Hepatocyte (in vitro differentiated cells): ENCODE data around the gene ELAC2. TPM values are rescaled to one million over a fixed set of nuclear protein-coding genes. Genes with fewer than 3 reads are reported as not detected.

Experiments
- DNase-seq: peaks from one replicate; pipeline ENCODE4 v3.0.0-alpha.2; 2016; ENCODE audit warnings: low spot score
- H2AFZ ChIP-seq: fragments of 200-600 bp; sonication (generic); 2 replicates; pipeline ENCODE4 v1.6.0; 2016; ENCODE audit warnings: antibody characterized with exemption, mild to moderate bottlenecking
- H3K27ac ChIP-seq: fragments of 200-600 bp; sonication (generic); 2 replicates; pipeline ENCODE4 v1.5.1; 2016; ENCODE audit warnings: mild to moderate bottlenecking
- H3K27me3 ChIP-seq: fragments of 200-600 bp; sonication (generic); 2 replicates; pipeline ENCODE4 v1.6.1; 2016
- H3K36me3 ChIP-seq: fragments of 200-600 bp; sonication (generic); replicated peaks from 2 replicates; pipeline ENCODE4 v1.5.1; 2016; ENCODE audit warnings: low read depth; ENCODE audit not compliant: insufficient read depth
- H3K4me1 ChIP-seq: fragments of 200-600 bp; sonication (generic); 2 replicates; pipeline ENCODE4 v1.5.1; 2016; ENCODE audit warnings: mild to moderate bottlenecking, moderate library complexity; ENCODE audit not compliant: insufficient read depth
- H3K4me2 ChIP-seq: fragments of 200-600 bp; sonication (generic); 2 replicates; pipeline ENCODE4 v1.6.0; 2016
- H3K4me3 ChIP-seq: fragments of 200-600 bp; sonication (generic); 2 replicates; pipeline ENCODE4 v1.5.1; 2016; ENCODE audit warnings: mild to moderate bottlenecking
- H3K79me2 ChIP-seq: fragments of 200-600 bp; sonication (generic); 2 replicates; pipeline ENCODE4 v1.6.0; 2017; ENCODE audit warnings: mild to moderate bottlenecking
- H3K9me2 ChIP-seq: fragments of 200-600 bp; sonication (generic); replicated peaks from 2 replicates; pipeline ENCODE4 v1.6.0; 2017; ENCODE audit warnings: mild to moderate bottlenecking; ENCODE audit not compliant: insufficient read depth
- H3K9me3 ChIP-seq: fragments of 200-600 bp; sonication (generic); 2 replicates; pipeline ENCODE4 v1.5.1; 2016; ENCODE audit warnings: low read depth, mild to moderate bottlenecking
- H4K20me1 ChIP-seq: fragments of 200-600 bp; sonication (generic); 2 replicates; pipeline ENCODE4 v1.6.0; 2016; ENCODE audit warnings: mild to moderate bottlenecking; ENCODE audit not compliant: insufficient read depth, poor library complexity, severe bottlenecking
- CTCF ChIP-seq: fragments of 200-600 bp; sonication (generic); IDR thresholded peaks from 2 replicates; pipeline ENCODE4 v1.5.1; 2016; ENCODE audit warnings: antibody characterized with exemption, mild to moderate bottlenecking; ENCODE audit not compliant: poor library complexity
- EZH2 ChIP-seq: fragments of 200-600 bp; sonication (generic); IDR thresholded peaks from 2 replicates; pipeline ENCODE4 v1.6.1; 2016; ENCODE audit warnings: antibody characterized with exemption, mild to moderate bottlenecking, borderline replicate concordance
- EZH2phosphoT487 ChIP-seq: fragments of 200-600 bp; sonication (generic); IDR thresholded peaks from one replicate; pipeline ENCODE4 v1.6.1; 2018; ENCODE audit warnings: antibody characterized with exemption, mild to moderate bottlenecking, low read depth, moderate library complexity; ENCODE audit not compliant: unreplicated experiment, severe bottlenecking
- WGBS: methylation state at CpG from one replicate; pipeline ENCODE4 v1.1.6; 2016; ENCODE audit warnings: low lambda C conversion rate; ENCODE audit errors: missing lambda C conversion rate; 5-methylcytosine and 5-hydroxymethylcytosine counted together
- polyA plus RNA-seq: library from polyadenylated mRNA; unstranded; fragments of >200 nt; fragmentation: Nextera tagmentation; extraction: Ambion mirVana; gene quantifications from 2 replicates; pipeline ENCODE4 v1.2.1, GENCODE V29; 2016
- total RNA-seq: library from RNA; depleted of rRNA; stranded (reverse); fragments of >200 nt; gene quantifications from 2 replicates; pipeline ENCODE4 v1.2.3, GENCODE V29; 2014

The ELAC2 gene
- total and polyA plus RNA-seq, 2 experiments from 2014 or later: 39.6 to 45.6 TPM

DNA sequence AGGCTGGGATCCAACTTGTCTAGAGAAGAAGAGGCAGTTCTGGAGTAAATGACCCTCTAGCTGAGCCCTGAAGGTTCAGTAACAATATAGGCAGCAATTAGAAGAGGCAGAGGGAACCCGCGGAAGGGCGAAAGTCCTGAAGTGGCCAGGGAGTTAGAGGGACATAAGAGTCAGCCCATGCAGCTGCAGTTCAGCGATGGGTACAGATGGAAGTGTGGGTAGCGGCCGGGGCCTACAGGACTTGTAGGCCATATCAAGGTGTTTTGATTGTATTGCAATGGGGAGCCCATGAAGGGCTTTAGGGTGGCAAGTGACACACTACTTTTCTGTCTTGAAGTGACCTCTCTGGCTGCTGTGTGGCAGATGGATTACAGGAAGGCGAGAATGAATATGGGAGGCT, 3.0 kb downstream of the ELAC2 start:
- TF ChIP-seq CTCF (no peak), EZH2phosphoT487 (no peak), EZH2 (no peak)
- H3K4me3 ChIP-seq: no peak overlapping the region
- no peaks in the 10 kb centered on the region for H3K27me3 ChIP-seq
- DNase-seq: no peak
- no peaks in the 10 kb centered on the region for H4K20me1 ChIP-seq
- H3K9me2 ChIP-seq: no peaks in the 10 kb centered on the region
- H3K27ac ChIP-seq: no peak overlapping the region
- no peaks in the 10 kb centered on the region for H3K9me3 ChIP-seq
- WGBS: 93% methylated on average over 7 of the region's 7 CpGs
- no peaks in the 10 kb centered on the region for H3K36me3 ChIP-seq
- H3K79me2 ChIP-seq: peaks cover 21% of the 10 kb centered on the region
- no peak overlapping the region for H3K4me2 ChIP-seq
- H3K4me1 ChIP-seq: peaks cover 7% of the 10 kb centered on the region
- H2AFZ ChIP-seq: no peak overlapping the region

DNA sequence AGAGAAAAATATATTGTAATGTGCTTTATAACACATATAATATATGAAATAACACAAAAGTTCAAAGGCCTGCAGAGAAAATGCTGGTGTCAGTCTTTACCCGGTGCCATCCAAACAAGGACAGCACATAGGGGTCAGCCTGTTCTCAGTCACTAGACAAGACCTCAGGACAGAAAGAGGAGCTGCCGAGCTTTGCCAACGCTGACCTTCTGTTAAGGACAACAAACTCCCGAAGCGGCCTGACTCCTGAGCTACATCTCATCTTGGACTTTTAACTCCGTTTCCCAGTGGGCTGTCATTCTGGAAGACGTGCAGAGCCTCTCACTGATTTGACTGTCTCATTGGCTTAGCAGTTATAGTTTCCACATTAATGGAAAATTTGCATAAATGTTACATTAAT, 6.9 kb downstream of the ELAC2 start:
- Histone ChIP-seq H3K4me1 (no peaks in the 10 kb centered on the region), H3K4me3 (no peak overlapping the region), H3K27ac (no peak overlapping the region), H2AFZ (no peak overlapping the region), H3K9me3 (no peaks in the 10 kb centered on the region), H3K9me2 (no peaks in the 10 kb centered on the region), H4K20me1 (no peaks in the 10 kb centered on the region), H3K79me2 (peaks cover 10% of the 10 kb centered on the region), H3K4me2 (no peak overlapping the region), H3K27me3 (no peaks in the 10 kb centered on the region), H3K36me3 (no peaks in the 10 kb centered on the region)
- no peak for DNase-seq
- TF ChIP-seq EZH2 (no peak), EZH2phosphoT487 (no peak), CTCF (no peak)
- 93% methylated on average over 7 of the region's 7 CpGs for WGBS

DNA sequence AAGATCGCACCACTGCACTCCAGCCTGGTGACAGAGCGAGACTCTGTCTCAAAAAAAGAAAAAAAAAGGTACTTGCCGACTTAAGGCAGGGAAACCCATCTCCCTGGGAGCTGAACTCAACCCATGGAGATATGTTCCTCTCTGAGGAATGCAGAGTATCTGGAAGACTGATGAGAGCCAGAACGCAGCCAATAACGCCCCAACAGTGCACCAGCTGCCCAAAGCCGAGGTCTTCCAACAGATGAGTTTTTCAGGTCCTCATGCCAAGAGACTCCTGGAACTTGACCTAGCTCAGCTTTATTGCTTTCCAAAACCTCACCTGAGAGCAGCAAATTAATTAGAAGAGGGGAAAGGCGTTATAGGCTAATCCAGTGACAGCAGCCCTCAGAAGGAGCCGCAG, 9.4 kb downstream of the ELAC2 start:
- H3K4me1 ChIP-seq: no peaks in the 10 kb centered on the region
- H2AFZ ChIP-seq: no peak overlapping the region
- H3K79me2 ChIP-seq: no peaks in the 10 kb centered on the region
- H3K27me3 ChIP-seq: no peaks in the 10 kb centered on the region
- no peak for TF ChIP-seq CTCF
- TF ChIP-seq EZH2phosphoT487: no peak
- TF ChIP-seq EZH2: no peak
- H3K27ac ChIP-seq: no peak overlapping the region
- 92% methylated on average over 8 of the region's 8 CpGs for WGBS
- H3K36me3 ChIP-seq: no peaks in the 10 kb centered on the region
- H3K9me2 ChIP-seq: no peaks in the 10 kb centered on the region
- H3K9me3 ChIP-seq: no peaks in the 10 kb centered on the region
- no peak overlapping the region for H3K4me3 ChIP-seq
- no peaks in the 10 kb centered on the region for H4K20me1 ChIP-seq
- DNase-seq: no peak
- H3K4me2 ChIP-seq: no peak overlapping the region

DNA sequence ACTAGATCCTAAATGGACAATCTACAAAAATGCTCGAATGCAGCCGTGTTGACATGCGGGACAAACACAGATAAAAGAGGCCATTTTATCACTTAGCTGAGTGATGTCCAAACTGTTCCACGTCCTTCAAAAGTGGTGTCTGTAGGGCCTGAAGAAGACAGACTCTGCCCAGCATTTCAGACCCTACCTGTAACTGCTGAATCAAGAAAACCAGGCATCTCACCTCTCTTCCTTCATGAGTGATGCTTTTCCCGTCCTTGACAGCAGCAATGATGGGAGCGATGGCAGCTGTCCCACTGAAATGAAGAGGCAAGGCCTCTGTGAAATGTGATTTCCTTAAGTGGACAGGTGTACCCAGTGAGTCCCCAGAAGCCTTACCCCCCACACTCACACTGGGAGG, 12.3 kb downstream of the ELAC2 start:
- H4K20me1 ChIP-seq: no peaks in the 10 kb centered on the region
- no peak overlapping the region for H2AFZ ChIP-seq
- 95% methylated on average over 6 of the region's 6 CpGs for WGBS
- no peaks in the 10 kb centered on the region for H3K9me2 ChIP-seq
- no peaks in the 10 kb centered on the region for H3K79me2 ChIP-seq
- no peaks in the 10 kb centered on the region for H3K9me3 ChIP-seq
- no peak overlapping the region for H3K27ac ChIP-seq
- no peak for DNase-seq
- no peak overlapping the region for H3K4me3 ChIP-seq
- no peak overlapping the region for H3K4me2 ChIP-seq
- H3K27me3 ChIP-seq: no peaks in the 10 kb centered on the region
- TF ChIP-seq EZH2 (no peak), EZH2phosphoT487 (no peak)
- H3K36me3 ChIP-seq: no peaks in the 10 kb centered on the region
- no peaks in the 10 kb centered on the region for H3K4me1 ChIP-seq
